Measurements from ENCODE around the gene ALK. TPM values are rescaled to one million over a fixed set of nuclear protein-coding genes. Genes with fewer than 3 reads are reported as not detected.

ALK gene
- total RNA-seq, 1 experiment from 2014 or later: not detected

- H3K9me3 ChIP-seq (ENCODE audit: control insufficient read depth, low read depth, low read length): no peaks in the 10 kb centered on the region
- no peak overlapping the region for H3K4me3 Mint-ChIP-seq
Measured at GRCh38 chr2:29397713-29398112, 523.7 kb downstream of the ALK start.

More at GRCh38 chr2:29397713-29398112, 523.7 kb downstream of the ALK start:
- H2BK5ac ChIP-seq (ENCODE audit: insufficient read length, low read length): no peak overlapping the region
- no peak for DNase-seq
- H3K4me2 ChIP-seq (ENCODE audit: insufficient read depth, insufficient read length, low read length): no peak overlapping the region
- TF ChIP-seq CTCF (conservative IDR thresholded peaks at IDR 0.05): no peak
- H2BK120ac ChIP-seq (ENCODE audit: low read depth, low read length, poor library complexity, severe bottlenecking): no peak overlapping the region
- no peak overlapping the region for H3K4ac ChIP-seq (ENCODE audit: low read depth, low read length)
- H3K4me1 Mint-ChIP-seq: peaks cover 8 to 14% of the 10 kb centered on the region in 2 experiments
- H3K27ac Mint-ChIP-seq: no peak overlapping the region; a peak in 1 of 7 replicates
- H2BK20ac ChIP-seq (ENCODE audit: low read depth, low read length, poor library complexity, severe bottlenecking): peak overlapping the region; percentile 28
- no peak overlapping the region for H3K56ac ChIP-seq (ENCODE audit: insufficient read length, low read depth, low read length)
- no peak overlapping the region for H2BK15ac ChIP-seq (ENCODE audit: low read depth, low read length)
- H3K79me1 ChIP-seq (ENCODE audit: insufficient read depth, low read depth, low read length, poor library complexity, severe bottlenecking): no peaks in the 10 kb centered on the region
- no peak overlapping the region for H4K8ac ChIP-seq (replicated peaks; ENCODE audit: insufficient read length, low read depth, low read length)
- H3K14ac ChIP-seq (ENCODE audit: insufficient read depth, low read length): no peak overlapping the region
- no peaks in the 10 kb centered on the region for H3K27me3 Mint-ChIP-seq (ENCODE audit: low read depth)
- H3K9me3 Mint-ChIP-seq: no peaks in the 10 kb centered on the region; a peak in 1 of 5 replicates
- no peak overlapping the region for H3K18ac ChIP-seq (ENCODE audit: insufficient read length, low read depth, low read length)
- no peak overlapping the region for H2AK5ac ChIP-seq (ENCODE audit: insufficient read length, low read length)
- H3K79me2 ChIP-seq (ENCODE audit: insufficient read depth, low read length): no peaks in the 10 kb centered on the region
- H2BK12ac ChIP-seq (ENCODE audit: insufficient read length, low read depth, low read length): no peak overlapping the region
- no peak overlapping the region for H4K91ac ChIP-seq (ENCODE audit: insufficient read length, low read depth, low read length)
- H3T11ph ChIP-seq (ENCODE audit: low read length): no peak overlapping the region
- no peak overlapping the region for H2AFZ ChIP-seq (ENCODE audit: low read length)
- no peaks in the 10 kb centered on the region for H3K36me3 Mint-ChIP-seq (ENCODE audit: insufficient read depth in 1 of 3, low read depth in 3 of 3)
- H3K9ac ChIP-seq (ENCODE audit: extremely low read depth, insufficient read length, low read length): no peak overlapping the region
- H3K27ac ChIP-seq (ENCODE audit: insufficient read length, low read depth, low read length): no peak overlapping the region
- H4K5ac ChIP-seq (ENCODE audit: insufficient read length, low read depth, low read length): no peak overlapping the region
- H3K27me3 ChIP-seq (ENCODE audit: insufficient read depth, low read length): no peaks in the 10 kb centered on the region
- H3K4me1 ChIP-seq (ENCODE audit: insufficient read depth, low read length): peaks cover 2% of the 10 kb centered on the region; the same call in 1 of the 2 replicates
- no CpG with 5 or more reads among the region's 4 CpGs for WGBS (ENCODE audit: extremely low coverage, insufficient read length, low lambda C conversion rate)
- H3K23ac ChIP-seq (ENCODE audit: insufficient read length, low read depth, low read length): no peak overlapping the region
- no peaks in the 10 kb centered on the region for H4K20me1 ChIP-seq (ENCODE audit: control insufficient read depth, insufficient read depth, insufficient read length)
- H3K23me2 ChIP-seq (ENCODE audit: insufficient read length, low read depth, low read length, poor library complexity, severe bottlenecking): no peaks in the 10 kb centered on the region
